ENCODE data around the gene CSRP1.
"Not testable (repeated sequence)": the region's sequence is repeated elsewhere in the genome, so short reads cannot be mapped to it uniquely, and the experiment has no call there.

- not testable (repeated sequence) for TF ChIP-seq CTCF (IDR thresholded peaks at IDR 0.05); SIN3A (IDR thresholded peaks at IDR 0.05; ENCODE audit: borderline replicate concordance, insufficient read depth, low read depth, low read length); REST (IDR thresholded peaks at IDR 0.05; ENCODE audit: insufficient read depth in 1 of 2, low read depth in 2 of 2, low read length in 1 of 2); POLR2AphosphoS5 (IDR thresholded peaks at IDR 0.05; ENCODE audit: low read depth, low read length)
Measured at GRCh38 chr1:201478666-201479065, 28.3 kb downstream of the CSRP1 start.

Data from Panc1 (cell line).